Activated CD4-positive, alpha-beta T cell treated with anti-CD3 and anti-CD28 coated beads for 36 hours (primary cell): ENCODE results near the gene MAP3K2. TPM values are rescaled to one million over a fixed set of nuclear protein-coding genes. Genes with fewer than 3 reads are reported as not detected.

Experiments
- ATAC-seq: fragments of 200-7000 bp; cut with Tn5 transposase; one replicate; pipeline ENCODE4 v1.10.0; 2021; ENCODE audit warnings: mild to moderate bottlenecking, moderate library complexity
- CTCF ChIA-PET: fragments of 350-600 bp; sonication (Branson Sonifier 250); formaldehyde crosslinking; loops from one replicate; lab custom pipeline; 2021; ENCODE audit warnings: antibody characterized with exemption; lab: Charles Lee
- POLR2A ChIA-PET: fragments of 350-600 bp; sonication (Branson Sonifier 250); formaldehyde crosslinking; loops from one replicate; lab custom pipeline; 2021; ENCODE audit warnings: antibody characterized with exemption, inconsistent platforms; lab: Charles Lee
- DNase-seq: peaks from one replicate; pipeline ENCODE4 v3.0.0-alpha.2; 2020
- H3K27ac Mint-ChIP-seq: one replicate; pipeline ENCODE4 v1.8.0; 2021; ENCODE audit warnings: mixed read lengths
- H3K27me3 Mint-ChIP-seq: one replicate; pipeline ENCODE4 v1.8.0; 2021; ENCODE audit warnings: mixed read lengths
- H3K36me3 Mint-ChIP-seq: one replicate; pipeline ENCODE4 v1.8.0; 2021; ENCODE audit warnings: low read depth, mixed read lengths
- H3K4me1 Mint-ChIP-seq: one replicate; pipeline ENCODE4 v1.8.0; 2021; ENCODE audit warnings: mixed read lengths
- H3K4me3 Mint-ChIP-seq: one replicate; pipeline ENCODE4 v1.8.0; 2021; ENCODE audit warnings: mild to moderate bottlenecking, moderate library complexity, mixed read lengths
- H3K9me3 Mint-ChIP-seq: one replicate; pipeline ENCODE4 v1.8.0; 2021; ENCODE audit warnings: low read depth, mixed read lengths
- intact Hi-C, 2 experiments: fragments of 100-400 bp; cut with DNase I in 1 of 2; cut with micrococcal nuclease in 1 of 2; formaldehyde crosslinking; loops; one replicate each; pipeline versions ENCODE4 v1.14.2 to v1.15.1; 2022 to 2024; cut with DNase I, micrococcal nuclease
- total RNA-seq, 2 experiments: library from RNA; stranded (reverse); gene quantifications; one replicate each; pipeline ENCODE4 v1.2.3, GENCODE V29; 2021

The MAP3K2 gene
- total RNA-seq, 2 experiments from 2014 or later = 35.2 to 35.6 TPM

DNA sequence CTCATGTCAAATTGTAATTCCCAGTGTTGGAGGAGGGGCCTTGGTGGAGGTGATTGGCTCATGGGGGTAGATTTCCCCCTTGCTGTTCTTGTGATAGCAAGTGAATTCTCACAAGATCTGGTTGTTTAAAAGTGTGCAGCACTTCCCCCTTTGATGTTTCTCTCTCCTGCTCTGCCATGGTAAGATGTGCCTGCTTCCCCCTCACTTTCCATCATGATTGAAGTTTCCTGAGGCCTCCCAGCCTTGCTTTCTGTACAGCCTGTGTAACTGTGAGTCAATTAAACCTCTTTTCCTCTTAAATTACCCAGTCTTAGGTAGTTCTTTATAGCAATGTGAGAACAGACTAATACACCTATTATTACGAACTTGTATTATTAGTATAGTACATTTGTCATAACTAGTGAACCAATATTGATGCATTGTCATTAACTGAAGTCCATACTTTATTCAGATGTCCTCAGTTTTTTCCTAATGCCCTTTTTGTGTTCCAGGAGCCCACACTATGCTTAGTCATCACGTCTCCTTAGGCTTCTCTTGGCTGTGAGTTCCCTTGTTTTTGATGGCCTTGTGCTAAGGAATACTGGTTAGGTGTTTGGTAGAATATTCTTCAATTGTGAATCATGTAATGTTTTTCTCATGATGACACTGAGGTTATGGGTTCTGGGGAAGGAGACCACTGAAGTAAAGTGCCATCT lies 4.5 kb upstream of the MAP3K2 start:
- ChIA-PET POLR2A (no interaction called here), CTCF (interaction anchor here (1.8 kb wide), 1 partner anchor 23 kb away, joined by 5 read pairs; no protein-coding TSS in a partner anchor)
- Mint-ChIP-seq H3K4me3 (no peak overlapping the region), H3K9me3 (no peaks in the 10 kb centered on the region), H3K27ac (peak overlapping the region; percentile 65), H3K36me3 (no peaks in the 10 kb centered on the region), H3K27me3 (no peaks in the 10 kb centered on the region), H3K4me1 (peaks cover 42% of the 10 kb centered on the region)
- ATAC-seq (no peak), DNase-seq (no peak)
- intact Hi-C loops = no loop called here

GRCh38 chr2:127389778-127390435 lies 2.1 kb upstream of the MAP3K2 start:
- POLR2A ChIA-PET = interaction anchor here (0.9 kb wide), 1 partner anchor 25 kb away, joined by 5 read pairs; no protein-coding TSS in a partner anchor
- intact Hi-C loops = loop anchor here (2.0 to 10.0 kb wide), 8 partner anchors 43 to 735 kb away; partner anchors contain the start of genes BIN1 (in 1 of the 2), GYPC (in 1 of the 2), SAP130 (in 1 of the 2) and SFT2D3 (in 1 of the 2)
- peak overlapping the region; percentile 73 for H3K27ac Mint-ChIP-seq
- DNase-seq = no peak
- no peaks in the 10 kb centered on the region for H3K9me3 Mint-ChIP-seq
- CTCF ChIA-PET = interaction anchor here (0.6 to 1.7 kb wide), 4 partner anchors 9 to 89 kb away, joined by 3 to 5 read pairs (median 4); no protein-coding TSS in a partner anchor
- H3K4me1 Mint-ChIP-seq = peaks cover 61% of the 10 kb centered on the region
- no peak overlapping the region for H3K4me3 Mint-ChIP-seq
- ATAC-seq = peak; percentile 6
- no peaks in the 10 kb centered on the region for H3K27me3 Mint-ChIP-seq
- peaks cover 2% of the 10 kb centered on the region for H3K36me3 Mint-ChIP-seq

GRCh38 chr2:127388423-127389164 lies 819 bp upstream of the MAP3K2 start:
- ChIA-PET CTCF (interaction anchor here (0.7 to 1.7 kb wide), 7 partner anchors 9 to 91 kb away, joined by 3 to 5 read pairs (median 4); no protein-coding TSS in a partner anchor), POLR2A (interaction anchor here (1.0 to 1.2 kb wide), 3 partner anchors 9 to 13 kb away, joined by 3 to 4 read pairs (median 3); no protein-coding TSS in a partner anchor)
- intact Hi-C loops = loop anchor here (1.0 to 10.0 kb wide), 15 partner anchors 10 to 734 kb away; partner anchors contain the start of genes BIN1 (in 1 of the 2), ERCC3 (in 1 of the 2), GYPC (in 1 of the 2) and SAP130 (in 1 of the 2)
- H3K27ac Mint-ChIP-seq = peak overlapping the region; percentile 93
- no peaks in the 10 kb centered on the region for H3K27me3 Mint-ChIP-seq
- no peaks in the 10 kb centered on the region for H3K9me3 Mint-ChIP-seq
- peak; percentile 30 for ATAC-seq
- H3K4me3 Mint-ChIP-seq = peak overlapping the region; percentile 76
- peaks cover 70% of the 10 kb centered on the region for H3K4me1 Mint-ChIP-seq
- peaks cover 10% of the 10 kb centered on the region for H3K36me3 Mint-ChIP-seq
- no peak for DNase-seq

GRCh38 chr2:127386764-127387654 lies 766 bp downstream of the MAP3K2 start:
- peak overlapping the region; percentile 83 for H3K4me3 Mint-ChIP-seq
- H3K9me3 Mint-ChIP-seq = no peaks in the 10 kb centered on the region
- ChIA-PET CTCF (interaction anchor here (1.0 to 1.5 kb wide), 2 partner anchors 21 to 101 kb away, joined by 5 read pairs; no protein-coding TSS in a partner anchor), POLR2A (no interaction called here)
- H3K27me3 Mint-ChIP-seq = no peaks in the 10 kb centered on the region
- ATAC-seq (peak; percentile 76), DNase-seq (peak; percentile 90)
- peaks cover 10% of the 10 kb centered on the region for H3K36me3 Mint-ChIP-seq
- H3K27ac Mint-ChIP-seq = peak overlapping the region; percentile 66
- H3K4me1 Mint-ChIP-seq = peaks cover 70% of the 10 kb centered on the region
- intact Hi-C loops = loop anchor here (1.0 to 10.0 kb wide), 8 partner anchors 32 to 732 kb away; partner anchors contain the start of genes IWS1 (in 2 of the 2), BIN1 (in 1 of the 2), GYPC (in 1 of the 2) and SFT2D3 (in 1 of the 2)

- Mint-ChIP-seq H3K27ac (peak overlapping the region; percentile 71), H3K27me3 (no peaks in the 10 kb centered on the region), H3K4me1 (peaks cover 74% of the 10 kb centered on the region), H3K4me3 (peak overlapping the region; percentile 83), H3K9me3 (no peaks in the 10 kb centered on the region), H3K36me3 (peaks cover 10% of the 10 kb centered on the region)
- POLR2A ChIA-PET = no interaction called here
- ATAC-seq = no peak
- no peak for DNase-seq
- CTCF ChIA-PET = interaction anchor here (1.0 to 1.5 kb wide), 3 partner anchors 21 to 100 kb away, joined by 3 to 5 read pairs (median 5); no protein-coding TSS in a partner anchor
- intact Hi-C loops = loop anchor here (2.0 to 10.0 kb wide), 7 partner anchors 31 to 731 kb away; partner anchors contain the start of genes BIN1 (in 1 of the 2), GYPC (in 1 of the 2), SFT2D3 (in 1 of the 2) and WDR33 (in 1 of the 2)
Observed at GRCh38 chr2:127386246-127386645, 1.5 kb downstream of the MAP3K2 start.

DNA sequence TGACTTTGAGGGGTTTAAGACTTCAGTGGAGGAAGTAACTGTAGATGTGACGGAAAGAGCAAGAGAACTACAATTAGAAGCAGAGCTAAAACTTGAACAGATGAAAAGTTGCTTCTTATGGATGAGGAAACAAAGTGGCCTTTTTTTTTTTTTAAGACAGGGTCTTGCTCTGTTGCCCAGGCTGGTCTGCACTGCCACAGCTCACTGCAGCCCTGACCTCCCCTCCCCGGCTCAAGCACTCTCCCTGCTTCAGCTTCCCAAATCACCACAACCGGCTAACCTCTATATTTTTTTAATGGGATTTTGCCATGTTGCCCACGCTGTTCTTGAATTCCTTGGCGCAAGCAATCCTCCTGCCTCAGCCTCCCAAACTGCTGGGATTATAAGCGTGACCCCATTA lies 3.2 kb downstream of the MAP3K2 start:
- H3K27me3 Mint-ChIP-seq = no peaks in the 10 kb centered on the region
- no peak overlapping the region for H3K4me3 Mint-ChIP-seq
- H3K27ac Mint-ChIP-seq = peak overlapping the region; percentile 17
- ATAC-seq (no peak), DNase-seq (no peak)
- POLR2A ChIA-PET = no interaction called here
- H3K4me1 Mint-ChIP-seq = peaks cover 81% of the 10 kb centered on the region
- peaks cover 10% of the 10 kb centered on the region for H3K36me3 Mint-ChIP-seq
- H3K9me3 Mint-ChIP-seq = no peaks in the 10 kb centered on the region
- intact Hi-C loops = loop anchor here in 1 of 2 experiments (10.0 kb wide), 1 partner anchor 730 kb away; the partner anchor contains the start of gene GYPC
- CTCF ChIA-PET = interaction anchor here (0.6 kb wide), 1 partner anchor 317 kb away, joined by 3 read pairs; no protein-coding TSS in a partner anchor

GRCh38 chr2:127382831-127383230 lies 4.9 kb downstream of the MAP3K2 start:
- no peak for DNase-seq
- peaks cover 79% of the 10 kb centered on the region for H3K4me1 Mint-ChIP-seq
- no peak for ATAC-seq
- intact Hi-C loops = loop anchor here in 1 of 2 experiments (10.0 kb wide), 1 partner anchor 728 kb away; the partner anchor contains the start of gene GYPC
- H3K27ac Mint-ChIP-seq = peak overlapping the region; percentile 14
- POLR2A ChIA-PET = no interaction called here
- H3K36me3 Mint-ChIP-seq = peaks cover 14% of the 10 kb centered on the region
- CTCF ChIA-PET = interaction anchor here (1.1 kb wide), 1 partner anchor 31 kb away, joined by 6 read pairs; no protein-coding TSS in a partner anchor
- no peak overlapping the region for H3K4me3 Mint-ChIP-seq
- H3K9me3 Mint-ChIP-seq = no peaks in the 10 kb centered on the region
- H3K27me3 Mint-ChIP-seq = no peaks in the 10 kb centered on the region

DNA sequence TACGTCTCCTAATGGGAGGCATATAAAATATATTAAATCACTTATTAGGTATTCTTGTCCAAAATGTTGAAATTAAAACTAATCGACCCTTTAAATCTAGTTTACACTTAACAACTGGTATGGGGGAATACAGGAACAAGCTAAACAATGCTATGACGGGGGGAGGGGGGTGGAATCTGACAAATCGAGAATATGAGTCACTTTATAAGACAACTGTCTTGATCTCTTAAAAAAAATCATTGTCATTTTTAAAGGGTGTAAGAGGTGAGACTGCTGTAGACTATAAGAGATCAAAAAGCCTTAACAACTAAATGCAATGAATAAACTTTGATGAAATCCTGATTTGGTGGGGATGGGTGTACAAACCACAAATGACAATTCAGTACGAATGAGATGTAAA lies 6.0 kb downstream of the MAP3K2 start:
- H3K9me3 Mint-ChIP-seq = peaks cover 2% of the 10 kb centered on the region
- ChIA-PET CTCF (interaction anchor here (0.6 to 1.1 kb wide), 3 partner anchors 32 to 113 kb away, joined by 3 to 6 read pairs (median 4); no protein-coding TSS in a partner anchor), POLR2A (interaction anchor here (0.5 kb wide), 1 partner anchor 76 kb away, joined by 3 read pairs; no protein-coding TSS in a partner anchor)
- H3K36me3 Mint-ChIP-seq = peaks cover 18% of the 10 kb centered on the region
- H3K27ac Mint-ChIP-seq = no peak overlapping the region
- peak; percentile 45 for DNase-seq
- no peaks in the 10 kb centered on the region for H3K27me3 Mint-ChIP-seq
- H3K4me1 Mint-ChIP-seq = peaks cover 82% of the 10 kb centered on the region
- H3K4me3 Mint-ChIP-seq = no peak overlapping the region
- peak; percentile 50 for ATAC-seq
- intact Hi-C loops = loop anchor here in 1 of 2 experiments (10.0 kb wide), 1 partner anchor 727 kb away; the partner anchor contains the start of gene GYPC

DNA sequence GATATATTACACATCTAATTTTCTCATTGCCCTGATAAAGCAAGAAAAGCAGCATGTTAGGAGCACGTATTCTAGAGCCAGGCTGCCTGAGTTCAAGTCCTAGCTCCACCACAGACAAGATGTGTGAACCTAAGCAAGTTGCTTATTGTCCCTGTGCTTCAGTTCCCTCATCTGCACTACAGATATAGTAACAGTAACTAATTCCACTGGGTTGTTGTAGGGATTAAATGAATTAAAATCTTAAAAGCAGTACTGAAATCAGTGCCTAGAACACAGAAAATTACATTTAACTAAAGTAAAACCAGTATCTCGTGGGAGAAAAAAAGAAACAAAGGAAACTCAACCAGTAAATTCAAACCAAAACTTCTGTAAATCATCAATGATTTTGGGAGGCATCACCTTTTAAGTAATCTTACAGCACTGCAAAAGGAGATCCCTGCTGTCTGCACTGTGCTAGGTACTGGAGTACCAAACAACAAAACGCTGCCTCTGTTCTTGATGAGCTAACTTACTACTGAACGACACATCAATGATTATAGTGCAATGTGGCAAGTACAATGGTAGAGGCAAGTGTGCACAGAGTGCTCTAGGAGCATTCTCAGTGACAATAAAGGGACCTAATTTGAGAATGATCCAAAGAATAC lies 7.9 kb downstream of the MAP3K2 start:
- Mint-ChIP-seq H3K27ac (peak overlapping the region; percentile 58), H3K36me3 (peaks cover 25% of the 10 kb centered on the region), H3K4me1 (peaks cover 62% of the 10 kb centered on the region), H3K9me3 (peaks cover 9% of the 10 kb centered on the region), H3K27me3 (no peaks in the 10 kb centered on the region), H3K4me3 (no peak overlapping the region)
- intact Hi-C loops = loop anchor here in 1 of 2 experiments (10.0 kb wide), 1 partner anchor 725 kb away; the partner anchor contains the start of gene GYPC
- ChIA-PET CTCF (interaction anchor here (0.6 to 2.9 kb wide), 4 partner anchors 8 to 106 kb away, joined by 3 to 8 read pairs (median 5); partner anchors contain the start of gene MAP3K2), POLR2A (interaction anchor here (1.2 kb wide), 1 partner anchor 9 kb away, joined by 3 read pairs; no protein-coding TSS in a partner anchor)
- no peak for DNase-seq
- ATAC-seq = peak; percentile 86
